Activated CD4-positive, alpha-beta T cell treated with anti-CD3 and anti-CD28 coated beads, Interleukin-2, amount 10 ng/mL, durations not matched to agents 24 days and 14 days (primary cell): ENCODE measurements around the gene CELF3. TPM values are rescaled to one million over a fixed set of nuclear protein-coding genes. Genes with fewer than 3 reads are reported as not detected.

Experiments
- DNase-seq: peaks from one replicate; pipeline ENCODE4 v3.0.0; 2022
- H3K27ac Mint-ChIP-seq: one replicate; pipeline ENCODE4 v1.8.0; 2022; ENCODE audit warnings: mild to moderate bottlenecking, mixed read lengths
- H3K27me3 Mint-ChIP-seq: one replicate; pipeline ENCODE4 v1.8.0; 2022; ENCODE audit warnings: mixed read lengths
- H3K36me3 Mint-ChIP-seq: one replicate; pipeline ENCODE4 v1.8.0; 2022; ENCODE audit warnings: low read depth, mild to moderate bottlenecking, mixed read lengths
- H3K4me1 Mint-ChIP-seq: one replicate; pipeline ENCODE4 v1.8.0; 2021; ENCODE audit warnings: mixed read lengths
- H3K4me3 Mint-ChIP-seq: one replicate; pipeline ENCODE4 v1.8.0; 2022; ENCODE audit warnings: mild to moderate bottlenecking, moderate library complexity, mixed read lengths
- H3K9me3 Mint-ChIP-seq: one replicate; pipeline ENCODE4 v1.8.0; 2021; ENCODE audit warnings: mixed read lengths
- intact Hi-C: fragments of 100-400 bp; cut with micrococcal nuclease; formaldehyde crosslinking; loops from one replicate; pipeline ENCODE4 v1.15.1; 2023
- total RNA-seq: library from RNA; stranded (reverse); gene quantifications from 2 replicates; pipeline ENCODE4 v1.2.3, GENCODE V29; 2022

The CELF3 gene
- total RNA-seq, 1 donor from 2014 or later: not detected

DNA sequence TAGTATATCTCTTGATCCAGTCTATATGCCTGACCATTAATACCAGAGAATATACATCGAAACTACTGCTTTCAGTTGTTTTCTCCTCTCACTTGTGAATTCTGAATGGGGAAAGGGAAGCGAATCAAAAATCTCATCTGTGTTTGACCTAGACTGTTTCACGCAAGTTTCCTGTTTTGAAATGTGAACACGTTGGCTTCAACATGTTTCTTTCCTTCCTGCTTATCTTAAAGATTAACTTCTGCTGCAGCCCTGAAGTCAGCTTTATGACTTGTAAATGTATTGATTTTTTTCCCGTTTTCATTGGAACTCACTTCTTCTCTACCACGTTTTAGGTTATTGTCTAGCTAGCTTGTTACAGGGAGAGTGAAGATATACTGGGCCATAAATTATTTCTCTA, 54.9 kb downstream of the CELF3 start:
- Mint-ChIP-seq H3K9me3 (no peaks in the 10 kb centered on the region), H3K4me3 (no peak overlapping the region), H3K27ac (peak overlapping the region; percentile 52), H3K36me3 (peaks cover 32% of the 10 kb centered on the region), H3K27me3 (no peaks in the 10 kb centered on the region), H3K4me1 (peaks cover 12% of the 10 kb centered on the region)
- no peak for DNase-seq
- intact Hi-C loops: no loop called here

DNA sequence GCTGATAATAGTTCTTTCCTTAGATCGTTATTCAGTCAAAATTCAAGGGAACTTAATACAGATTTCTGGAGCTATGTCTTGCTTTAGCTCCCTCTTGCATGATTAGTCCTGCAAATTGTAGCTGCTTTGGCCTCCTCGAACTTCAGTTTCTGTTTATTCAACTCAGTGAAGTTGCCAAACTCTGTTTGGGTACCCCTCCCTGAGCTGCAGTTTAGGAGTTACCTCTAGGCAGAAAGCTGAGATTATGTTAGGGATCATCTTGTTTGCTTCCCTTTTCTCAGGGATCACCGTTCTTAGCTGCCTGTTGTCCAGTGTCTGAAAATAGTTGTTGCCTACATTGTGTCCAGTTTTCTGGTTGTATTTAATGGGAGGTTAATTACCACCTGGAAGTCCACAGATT, 61.2 kb downstream of the CELF3 start:
- intact Hi-C loops: no loop called here
- Mint-ChIP-seq H3K4me1 (peaks cover 13% of the 10 kb centered on the region), H3K4me3 (no peak overlapping the region), H3K27ac (no peak overlapping the region), H3K36me3 (peaks cover 29% of the 10 kb centered on the region), H3K9me3 (no peaks in the 10 kb centered on the region), H3K27me3 (no peaks in the 10 kb centered on the region)
- no peak for DNase-seq

DNA sequence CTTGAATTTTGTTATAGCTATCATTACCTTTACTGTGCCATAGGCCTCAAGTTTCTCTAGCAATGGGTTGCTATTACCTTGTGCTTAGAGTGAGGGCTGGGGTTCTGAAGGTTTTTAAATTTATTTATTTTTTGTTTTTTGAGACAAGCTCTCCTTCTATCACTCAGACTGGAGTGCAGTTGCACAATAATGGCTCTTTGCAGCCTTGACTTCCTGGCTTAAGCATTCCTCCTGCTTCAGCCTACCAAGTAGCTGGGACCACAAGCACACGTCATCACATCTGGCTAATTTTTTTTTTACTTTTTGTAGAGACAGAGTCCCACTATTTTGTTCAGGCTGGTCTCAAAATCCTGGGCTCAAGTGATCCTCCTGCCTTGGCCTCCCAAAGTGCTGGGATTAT, 63.2 kb downstream of the CELF3 start:
- H3K27me3 Mint-ChIP-seq: no peaks in the 10 kb centered on the region
- peaks cover 24% of the 10 kb centered on the region for H3K36me3 Mint-ChIP-seq
- DNase-seq: no peak
- intact Hi-C loops: no loop called here
- H3K4me1 Mint-ChIP-seq: peaks cover 13% of the 10 kb centered on the region
- H3K4me3 Mint-ChIP-seq: no peak overlapping the region
- no peak overlapping the region for H3K27ac Mint-ChIP-seq
- H3K9me3 Mint-ChIP-seq: no peaks in the 10 kb centered on the region

Other genes with a start within 250 kb of the CELF3 start
- 0.07 and 0.28 TPM in 2 replicates for gene CGN, start 205.4 kb downstream of the CELF3 start, total RNA-seq
- 1.7 and 2.1 TPM in 2 replicates for gene TUFT1, start 176.5 kb downstream of the CELF3 start, total RNA-seq
- gene SNX27, start 104.8 kb downstream of the CELF3 start, total RNA-seq: 31.6 and 33.1 TPM in 2 replicates
- not detected in 2 replicates for gene RIIAD1, start 4.7 kb upstream of the CELF3 start, total RNA-seq
- 136 TPM in 2 replicates for gene MRPL9, start 46.7 kb upstream of the CELF3 start, total RNA-seq
- 12.7 and 13.3 TPM in 2 replicates for gene TDRKH, start 73.7 kb upstream of the CELF3 start, total RNA-seq
- gene LINGO4, start 88.6 kb upstream of the CELF3 start, total RNA-seq: not detected in 2 replicates
- 1.0 and 1.3 TPM in 2 replicates for gene RORC, start 115.0 kb upstream of the CELF3 start, total RNA-seq
- gene C2CD4D, start 123.0 kb upstream of the CELF3 start, total RNA-seq: 0.86 and 1.5 TPM in 2 replicates
- gene THEM5, start 136.9 kb upstream of the CELF3 start, total RNA-seq: not detected in 2 replicates
- gene THEM4, start 192.7 kb upstream of the CELF3 start, total RNA-seq: 26.9 and 30.6 TPM in 2 replicates